ENCODE measurements around the gene ATOSB. TPM values are rescaled to one million over a fixed set of nuclear protein-coding genes. Genes with fewer than 3 reads are reported as not detected.

ATOSB gene
- total and polyA plus RNA-seq, 9 of the 15 experiments (the other 6 are each of a cell fraction or from before 2014, with no cell fraction given): 0.45 to 8.0 (median 4.2) TPM

DNA sequence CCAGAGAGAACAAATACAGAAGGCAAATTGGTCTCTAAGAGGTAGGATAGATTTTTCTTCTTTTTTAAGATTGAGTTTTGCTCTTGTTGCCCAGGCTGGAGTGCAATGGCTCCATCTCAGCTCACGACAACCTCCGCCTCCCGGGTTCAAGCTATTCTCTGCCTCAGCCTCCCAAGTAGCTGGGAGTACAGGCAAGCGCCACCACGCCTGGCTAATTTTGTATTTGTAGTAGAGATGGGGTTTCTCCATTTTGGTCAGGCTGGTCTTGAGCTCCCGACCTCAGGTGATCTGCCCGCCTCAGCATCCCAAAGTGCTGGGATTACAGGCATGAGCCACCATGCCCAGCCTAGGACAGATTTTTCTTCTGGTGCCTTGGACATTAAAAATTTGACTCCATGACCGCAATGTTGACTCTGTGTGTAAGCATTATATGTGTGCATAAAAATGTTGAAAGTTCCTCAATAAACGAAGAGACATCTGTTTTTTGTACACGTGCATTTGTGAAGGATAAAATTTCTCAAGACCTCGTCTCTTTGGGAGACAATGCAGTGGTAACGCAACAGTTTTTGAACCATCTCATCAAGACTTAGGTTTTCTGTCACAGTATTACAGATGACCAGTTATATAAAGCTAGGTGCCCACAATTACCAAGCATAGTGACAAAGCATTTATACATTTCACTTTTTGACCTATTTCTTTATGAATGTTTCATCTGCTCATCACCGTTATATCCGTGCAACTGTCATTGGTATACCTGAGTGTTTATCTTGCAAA is 60.6 kb downstream of the ATOSB start (continued):
- TF ChIP-seq ZNF609 (CRISPR knock-in tag; IDR thresholded peaks at IDR 0.05; ENCODE audit: borderline replicate concordance) (no peak), ILK (tag; IDR thresholded peaks at IDR 0.05; ENCODE audit: borderline replicate concordance, low read depth) (no peak), FUS (optimal IDR thresholded peaks at IDR 0.05; ENCODE audit: low read depth, low read length) (no peak), POLR2A (conservative IDR thresholded peaks at IDR 0.05) (peak; percentile 59; the same call in 1 of the 2 replicates), ZNF561 (CRISPR knock-in tag; conservative IDR thresholded peaks at IDR 0.05) (no peak), NFIX (CRISPR knock-in tag; IDR thresholded peaks at IDR 0.05; ENCODE audit: low read depth) (no peak), ZNF217 (CRISPR knock-in tag; IDR thresholded peaks at IDR 0.05) (no peak), POLR2B (IDR thresholded peaks at IDR 0.05; ENCODE audit: low read depth, partially characterized antibody) (peak; percentile 15), GATA2 (CRISPR knock-in tag; IDR thresholded peaks at IDR 0.05) (no peak), ZMIZ1 (IDR thresholded peaks at IDR 0.05; ENCODE audit: low read depth in 2 of 2, low read length in 2 of 2) (no peak), POLR2G (IDR thresholded peaks at IDR 0.05; ENCODE audit: low read depth, low read length) (peak; percentile 38), ZFX (CRISPR knock-in tag; IDR thresholded peaks at IDR 0.05) (no peak), SP2 (IDR thresholded peaks at IDR 0.05; ENCODE audit: extremely low read depth, low read depth, low read length, poor library complexity, severe bottlenecking) (no peak), ZNF134 (CRISPR knock-in tag; conservative IDR thresholded peaks at IDR 0.05) (no peak), KAT7 (CRISPR knock-in tag; IDR thresholded peaks at IDR 0.05; ENCODE audit: borderline replicate concordance) (no peak)
- TF ChIP-seq, protein P1, sequence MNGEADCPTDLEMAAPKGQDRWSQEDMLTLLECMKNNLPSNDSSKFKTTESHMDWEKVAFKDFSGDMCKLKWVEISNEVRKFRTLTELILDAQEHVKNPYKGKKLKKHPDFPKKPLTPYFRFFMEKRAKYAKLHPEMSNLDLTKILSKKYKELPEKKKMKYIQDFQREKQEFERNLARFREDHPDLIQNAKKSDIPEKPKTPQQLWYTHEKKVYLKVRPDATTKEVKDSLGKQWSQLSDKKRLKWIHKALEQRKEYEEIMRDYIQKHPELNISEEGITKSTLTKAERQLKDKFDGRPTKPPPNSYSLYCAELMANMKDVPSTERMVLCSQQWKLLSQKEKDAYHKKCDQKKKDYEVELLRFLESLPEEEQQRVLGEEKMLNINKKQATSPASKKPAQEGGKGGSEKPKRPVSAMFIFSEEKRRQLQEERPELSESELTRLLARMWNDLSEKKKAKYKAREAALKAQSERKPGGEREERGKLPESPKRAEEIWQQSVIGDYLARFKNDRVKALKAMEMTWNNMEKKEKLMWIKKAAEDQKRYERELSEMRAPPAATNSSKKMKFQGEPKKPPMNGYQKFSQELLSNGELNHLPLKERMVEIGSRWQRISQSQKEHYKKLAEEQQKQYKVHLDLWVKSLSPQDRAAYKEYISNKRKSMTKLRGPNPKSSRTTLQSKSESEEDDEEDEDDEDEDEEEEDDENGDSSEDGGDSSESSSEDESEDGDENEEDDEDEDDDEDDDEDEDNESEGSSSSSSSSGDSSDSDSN (IDR thresholded peaks at IDR 0.05; ENCODE audit: borderline replicate concordance in 1 of 2, low read depth in 2 of 2, low read length in 2 of 2): no peak
